H1 (cell line): ENCODE measurements around the gene NTMT1. TPM values are rescaled to one million over a fixed set of nuclear protein-coding genes. Genes with fewer than 3 reads are reported as not detected.

ENCODE experiments used
- CBX5 ChIP-seq: fragments of 300-800, 300-1000 bp; sonication (generic); IDR thresholded peaks from 2 replicates; pipeline ENCODE4 v1.7.1; 2016; ENCODE audit warnings: antibody characterized with exemption, low read length, low read depth
- CHD7 ChIP-seq: fragments of 300-600 bp; sonication (generic); IDR thresholded peaks from 2 replicates; pipeline ENCODE4 v1.7.1; 2012; ENCODE audit warnings: low read length, moderate library complexity, mild to moderate bottlenecking, inconsistent platforms; ENCODE audit not compliant: insufficient replicate concordance
- polyA plus RNA-seq, 7 experiments: library from polyadenylated mRNA; depleted of rRNA in 3 of 7; stranded (reverse) in 5 of 7; unstranded in 2 of 7; fragments of >200 nt in 5 of 7; fragments of 200-250 nt in 2 of 7; gene quantifications; 1 replicate in 5 of 7; 2 replicates in 1 of 7; 4 replicates in 1 of 7; pipeline versions ENCODE4 v1.2.1 to v1.2.3, GENCODE V29; 2011 to 2013; ENCODE audit warnings: missing spikeins in 2 of 7, mixed read lengths in 2 of 7
- total RNA-seq: library from RNA; stranded (reverse); fragmentation: NEBNext Ultra II Directional; extraction: Animal tissue kit (Norgen Biotek cat#: 25700); gene quantifications from 2 replicates; pipeline ENCODE4 v1.2.1, GENCODE V29; 2021

Gene NTMT1
- total and polyA plus RNA-seq, 2 of the 8 experiments (the other 6 are each of a cell fraction or from before 2014, with no cell fraction given): 66.8 to 70.2 TPM

GRCh38 chr9:129676287-129676686 is 50.3 kb downstream of the NTMT1 start (continued):
- no peak for TF ChIP-seq CHD7
- TF ChIP-seq CBX5: no peak
